Aorta (tissue), 5 donors: ENCODE data around the gene POLR3H. TPM values are rescaled to one million over a fixed set of nuclear protein-coding genes. Genes with fewer than 3 reads are reported as not detected.

ENCODE experiments used
- ATAC-seq: fragments of 200-7000 bp; cut with Tn5 transposase; one replicate; pipeline ENCODE4 v1.9.1; 2022; ENCODE audit warnings: moderate library complexity; ENCODE audit not compliant: low FRiP score
- DNase-seq, 2 donors: peaks; one replicate each; pipeline ENCODE4 v3.0.0-alpha.2; 2020
- H3K27ac ChIP-seq, 2 donors: one replicate each; pipeline ENCODE4 v1.5.1; 2013; ENCODE audit warnings: low read length in 2 of 2, mild to moderate bottlenecking in 2 of 2, moderate library complexity in 2 of 2, control low read depth in 1 of 2, inconsistent platforms in 1 of 2, low read depth in 1 of 2
- H3K27me3 ChIP-seq, 2 donors: one replicate each; pipeline ENCODE4 v1.6.1; 2013; ENCODE audit warnings: control low read depth in 1 of 2, low read length in 1 of 2, mild to moderate bottlenecking in 1 of 2, moderate library complexity in 1 of 2; ENCODE audit not compliant: insufficient read depth in 2 of 2, control insufficient read depth in 1 of 2
- H3K36me3 ChIP-seq, 2 donors: one replicate each; pipeline ENCODE4 v1.6.1; 2013; ENCODE audit warnings: control low read depth in 1 of 2, low read length in 1 of 2, mild to moderate bottlenecking in 1 of 2; ENCODE audit not compliant: insufficient read depth in 2 of 2, control insufficient read depth in 1 of 2
- H3K4me1 ChIP-seq, 2 donors: one replicate each; pipeline ENCODE4 v1.6.1; 2013; ENCODE audit warnings: low read length in 2 of 2, control low read depth in 1 of 2, mild to moderate bottlenecking in 1 of 2, moderate library complexity in 1 of 2; ENCODE audit not compliant: insufficient read depth in 2 of 2, control insufficient read depth in 1 of 2
- H3K4me3 ChIP-seq, 2 donors: one replicate each; pipeline ENCODE4 v1.5.1; 2013; ENCODE audit warnings: low read length in 2 of 2, control low read depth in 1 of 2, mild to moderate bottlenecking in 1 of 2
- H3K9me3 ChIP-seq: one replicate; pipeline ENCODE4 v1.6.1; 2013; ENCODE audit warnings: mild to moderate bottlenecking, low read length; ENCODE audit not compliant: control insufficient read depth
- WGBS, 2 donors: extraction: QIAGEN DNeasy Blood & Tissue Kit; methylation state at CpG; one replicate each; pipeline ENCODE4 v1.1.7; 2013; 5-methylcytosine and 5-hydroxymethylcytosine counted together
- intact Hi-C, 2 donors: fragments of 100-400 bp; cut with DNase I; formaldehyde crosslinking; loops; one replicate each; pipeline versions ENCODE4 v1.14.2 to v1.15.0; 2022
- polyA plus RNA-seq, 2 donors: library from polyadenylated mRNA; stranded (reverse); fragments of 200-250 nt; gene quantifications; one replicate each; pipeline ENCODE4 v1.2.3, GENCODE V29; 2013
- total RNA-seq, 2 donors: library from RNA; stranded (reverse); fragmentation: NEBNext Ultra II Directional; extraction: Animal tissue kit (Norgen Biotek cat#: 25700); gene quantifications; one replicate each; pipeline ENCODE4 v1.2.1, GENCODE V29; 2021
- donor health status: healthy with polysubstance abuse.
- donor health status: Bipolar disorder and iron deficiency.
- donor health status: DM: no; HTN: no; CAD: no.
- donor health status: DM: no; HTN: no; CAD: no.
- donor health status: DM: yes; HTN: yes; CAD: no.

Gene POLR3H
- total and polyA plus RNA-seq, 4 donors: 9.4 to 29.2 (median 23.2) TPM

- Histone ChIP-seq H3K27me3 (no peaks in the 10 kb centered on the region), H3K36me3 (no peaks in the 10 kb centered on the region), H3K4me1 (peaks cover 3 to 4% of the 10 kb centered on the region in 2 donors), H3K4me3 (no peak overlapping the region), H3K27ac (peak overlapping the region; percentile 91), H3K9me3 (no peaks in the 10 kb centered on the region)
- peak; percentile 54 to 81 for DNase-seq
- intact Hi-C loops: loop anchor here (5.0 kb wide), 2 partner anchors 34 to 41 kb away; partner anchors contain the start of gene TOB2 (in 1 of the 2)
- WGBS, 2 donors: 27 to 28% methylated on average over 15 of the region's 15 CpGs
- ATAC-seq: peak; percentile 68
These were observed 63.0 kb downstream of the POLR3H start for GRCh38 chr22:41481131-41481830.

DNA sequence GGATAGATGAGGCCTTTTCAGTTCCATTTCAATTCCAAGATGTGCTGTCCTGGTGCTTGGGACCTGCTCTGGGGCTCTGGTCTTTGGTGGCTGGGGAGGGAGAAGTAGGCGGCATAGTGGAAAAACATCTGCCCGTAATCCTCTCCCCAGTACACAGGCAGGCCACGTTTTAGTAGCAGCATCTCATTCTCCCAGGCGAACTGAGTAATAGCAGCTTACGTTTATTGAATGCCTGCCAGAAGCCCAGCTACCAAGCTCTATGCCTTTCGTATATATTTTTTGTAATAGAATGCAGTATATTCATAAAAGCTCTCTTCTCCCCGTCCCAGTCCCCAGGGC, 63.9 kb downstream of the POLR3H start:
- intact Hi-C loops: loop anchor here (5.0 kb wide), 2 partner anchors 33 to 42 kb away; partner anchors contain the start of gene TOB2 (in 1 of the 2)
- Histone ChIP-seq H3K4me3 (no peak overlapping the region), H3K27me3 (no peaks in the 10 kb centered on the region), H3K27ac (peak overlapping the region in 1 of 2 donors; percentile 93), H3K4me1 (peaks cover 3 to 4% of the 10 kb centered on the region in 2 donors), H3K9me3 (no peaks in the 10 kb centered on the region), H3K36me3 (no peaks in the 10 kb centered on the region)
- ATAC-seq: no peak
- DNase-seq: peak in 1 of 2 donors; percentile 20
- WGBS, 2 donors: 11% methylated on average over 7 of the region's 7 CpGs

DNA sequence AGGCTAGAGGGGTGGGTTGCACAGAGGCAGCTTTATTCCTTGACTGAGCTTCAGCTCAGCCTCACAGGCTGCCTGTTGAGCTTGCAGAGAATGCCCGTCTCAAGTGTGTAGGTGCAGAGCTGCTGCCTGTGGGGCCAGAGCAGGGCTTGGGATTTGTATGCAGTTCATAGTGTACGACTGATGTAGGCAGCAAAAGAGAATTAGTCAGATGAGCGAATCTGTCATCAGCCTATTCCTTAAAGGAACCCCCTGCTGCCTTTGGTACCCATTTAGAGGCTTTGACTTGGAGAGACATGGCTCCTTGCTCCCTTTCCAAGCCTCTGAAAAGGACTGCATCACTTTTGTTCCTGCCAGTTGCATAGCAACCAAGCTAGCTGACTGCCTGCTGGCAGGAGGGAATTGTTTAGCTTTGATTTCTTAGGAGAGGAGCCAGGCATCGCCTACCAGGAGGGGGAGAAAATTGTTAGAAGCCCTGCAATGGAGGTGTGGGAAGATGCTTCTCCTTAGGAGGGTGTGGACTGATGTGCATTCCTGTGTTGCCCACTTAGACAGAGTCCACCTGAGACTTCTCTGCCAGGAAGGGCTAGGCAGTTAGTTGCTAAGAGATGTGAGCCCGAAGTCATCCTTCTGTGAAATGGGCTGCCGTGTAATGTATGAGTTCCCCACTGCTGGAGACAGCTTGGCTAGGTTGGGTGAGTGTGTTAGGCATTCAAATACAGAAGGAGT, 64.4 kb downstream of the POLR3H start:
- no peaks in the 10 kb centered on the region for H3K36me3 ChIP-seq
- ATAC-seq: peak; percentile 65
- 16 to 18% methylated on average over 6 of the region's 6 CpGs for WGBS, 2 donors
- no peaks in the 10 kb centered on the region for H3K9me3 ChIP-seq
- peak overlapping the region in 1 of 2 donors; percentile 93 for H3K27ac ChIP-seq
- intact Hi-C loops: loop anchor here (5.0 kb wide), 2 partner anchors 33 to 42 kb away; partner anchors contain the start of gene TOB2 (in 1 of the 2)
- H3K27me3 ChIP-seq: no peaks in the 10 kb centered on the region
- peak; percentile 61 to 68 for DNase-seq
- peaks cover 3 to 4% of the 10 kb centered on the region in 2 donors for H3K4me1 ChIP-seq
- no peak overlapping the region for H3K4me3 ChIP-seq

- H3K27me3 ChIP-seq: no peaks in the 10 kb centered on the region
- no peaks in the 10 kb centered on the region for H3K36me3 ChIP-seq
- intact Hi-C loops: no loop called here
- peak overlapping the region in 1 of 2 donors; percentile 85 for H3K27ac ChIP-seq
- WGBS, 2 donors: 74 to 75% methylated on average over 7 of the region's 7 CpGs
- peaks cover 3 to 4% of the 10 kb centered on the region in 2 donors for H3K4me1 ChIP-seq
- H3K4me3 ChIP-seq: no peak overlapping the region
- peak; percentile 8 for ATAC-seq
- DNase-seq: peak in 1 of 2 donors; percentile 62
- no peaks in the 10 kb centered on the region for H3K9me3 ChIP-seq
These were observed 65.3 kb downstream of the POLR3H start for GRCh38 chr22:41478891-41479521.

DNA sequence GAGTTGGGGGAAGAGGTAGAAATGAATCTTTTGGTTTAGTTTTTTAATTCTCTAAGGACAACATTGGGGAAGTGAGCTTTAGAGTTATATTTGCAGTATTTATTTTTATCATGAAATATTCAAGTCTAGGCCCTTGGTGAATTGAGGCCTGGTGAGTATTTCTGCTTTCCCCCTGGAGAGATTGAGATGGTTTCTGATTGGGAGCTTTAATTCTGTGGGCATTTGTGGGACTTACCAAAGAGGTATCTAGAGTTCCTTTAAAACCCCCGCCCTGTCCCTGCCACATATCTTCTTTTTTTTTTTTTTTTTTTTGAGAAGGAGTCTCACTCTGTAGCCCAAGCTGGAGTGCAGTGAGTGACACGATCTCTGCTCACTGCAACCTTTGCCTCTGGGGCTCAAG, 65.8 kb downstream of the POLR3H start:
- Histone ChIP-seq H3K27ac (no peak overlapping the region), H3K9me3 (no peaks in the 10 kb centered on the region), H3K4me3 (no peak overlapping the region), H3K36me3 (no peaks in the 10 kb centered on the region), H3K27me3 (no peaks in the 10 kb centered on the region), H3K4me1 (peaks cover 3 to 4% of the 10 kb centered on the region in 2 donors)
- no peak for DNase-seq
- 78 to 86% methylated on average over 2 of the region's 2 CpGs for WGBS, 2 donors
- no peak for ATAC-seq
- intact Hi-C loops: no loop called here

Other genes starting within 250 kb of the POLR3H start
- 10 to 100 TPM; 34.8 to 50.0 TPM for gene ZC3H7B, start 242.9 kb downstream of the POLR3H start, total RNA-seq
- 10 to 100 TPM; 14.8 to 23.7 TPM for gene ZC3H7B, start 242.9 kb downstream of the POLR3H start, polyA plus RNA-seq
- gene TEF, start 162.5 kb downstream of the POLR3H start, total RNA-seq: 10 to 100 TPM in 1 of 2 donors, 1 to 10 TPM in 1; 8.6 to 23.3 TPM
- gene TEF, start 162.5 kb downstream of the POLR3H start, polyA plus RNA-seq: 10 to 100 TPM in 1 of 2 donors, 1 to 10 TPM in 1; 9.0 to 19.4 TPM
- gene TOB2, start 97.7 kb downstream of the POLR3H start, total RNA-seq: 10 to 100 TPM; 47.7 to 55.9 TPM
- 10 to 100 TPM; 12.9 to 15.5 TPM for gene TOB2, start 97.7 kb downstream of the POLR3H start, polyA plus RNA-seq
- 10 to 100 TPM; 22.5 to 27.0 TPM for gene PHF5A, start 75.8 kb downstream of the POLR3H start, total RNA-seq
- gene PHF5A, start 75.8 kb downstream of the POLR3H start, polyA plus RNA-seq: 10 to 100 TPM; 29.8 to 43.1 TPM
- 10 to 100 TPM; 53.7 to 60.7 TPM for gene ACO2, start 75.4 kb downstream of the POLR3H start, total RNA-seq
- gene ACO2, start 75.4 kb downstream of the POLR3H start, polyA plus RNA-seq: 10 to 100 TPM; 39.5 to 49.6 TPM
- gene CSDC2, start 16.5 kb upstream of the POLR3H start, total RNA-seq: 10 to 100 TPM; 28.2 to 76.9 TPM
- gene CSDC2, start 16.5 kb upstream of the POLR3H start, polyA plus RNA-seq: 100 to 1,000 TPM in 1 of 2 donors, 10 to 100 TPM in 1; 19.2 to 129 TPM
- 10 to 100 TPM; 23.8 to 25.2 TPM for gene PMM1, start 45.4 kb upstream of the POLR3H start, total RNA-seq
- 100 to 1,000 TPM in 1 of 2 donors, 10 to 100 TPM in 1; 43.6 to 101 TPM for gene PMM1, start 45.4 kb upstream of the POLR3H start, polyA plus RNA-seq
- 10 to 100 TPM; 21.1 to 21.5 TPM for gene DESI1, start 76.6 kb upstream of the POLR3H start, total RNA-seq
- gene DESI1, start 76.6 kb upstream of the POLR3H start, polyA plus RNA-seq: 10 to 100 TPM in 1 of 2 donors, 1 to 10 TPM in 1; 6.4 to 11.9 TPM
- 100 to 1,000 TPM; 131 to 132 TPM for gene XRCC6, start 76.8 kb upstream of the POLR3H start, total RNA-seq
- gene XRCC6, start 76.8 kb upstream of the POLR3H start, polyA plus RNA-seq: 100 to 1,000 TPM in 1 of 2 donors, 10 to 100 TPM in 1; 93.7 to 124 TPM
- 10 to 100 TPM; 82.8 to 84.8 TPM for gene SNU13, start 144.4 kb upstream of the POLR3H start, total RNA-seq
- gene SNU13, start 144.4 kb upstream of the POLR3H start, polyA plus RNA-seq: 100 to 1,000 TPM in 1 of 2 donors, 10 to 100 TPM in 1; 99.8 to 105 TPM
- 1 to 10 TPM; 1.4 to 2.0 TPM for gene MEI1, start 155.0 kb upstream of the POLR3H start, total RNA-seq
- under 1 TPM in 1 of 2 donors, not detected in 1; 0.49 TPM for gene MEI1, start 155.0 kb upstream of the POLR3H start, polyA plus RNA-seq